HG03342 (cell line): Measurements from ENCODE around the gene AGBL1.

ENCODE experiments used
- ATAC-seq: cut with Tn5 transposase; IDR thresholded peaks from one replicate; pipeline ENCODE4 v1.9.1; 2021; ENCODE audit warnings: mild to moderate bottlenecking, moderate library complexity; ENCODE audit not compliant: unreplicated experiment

The AGBL1 gene

DNA sequence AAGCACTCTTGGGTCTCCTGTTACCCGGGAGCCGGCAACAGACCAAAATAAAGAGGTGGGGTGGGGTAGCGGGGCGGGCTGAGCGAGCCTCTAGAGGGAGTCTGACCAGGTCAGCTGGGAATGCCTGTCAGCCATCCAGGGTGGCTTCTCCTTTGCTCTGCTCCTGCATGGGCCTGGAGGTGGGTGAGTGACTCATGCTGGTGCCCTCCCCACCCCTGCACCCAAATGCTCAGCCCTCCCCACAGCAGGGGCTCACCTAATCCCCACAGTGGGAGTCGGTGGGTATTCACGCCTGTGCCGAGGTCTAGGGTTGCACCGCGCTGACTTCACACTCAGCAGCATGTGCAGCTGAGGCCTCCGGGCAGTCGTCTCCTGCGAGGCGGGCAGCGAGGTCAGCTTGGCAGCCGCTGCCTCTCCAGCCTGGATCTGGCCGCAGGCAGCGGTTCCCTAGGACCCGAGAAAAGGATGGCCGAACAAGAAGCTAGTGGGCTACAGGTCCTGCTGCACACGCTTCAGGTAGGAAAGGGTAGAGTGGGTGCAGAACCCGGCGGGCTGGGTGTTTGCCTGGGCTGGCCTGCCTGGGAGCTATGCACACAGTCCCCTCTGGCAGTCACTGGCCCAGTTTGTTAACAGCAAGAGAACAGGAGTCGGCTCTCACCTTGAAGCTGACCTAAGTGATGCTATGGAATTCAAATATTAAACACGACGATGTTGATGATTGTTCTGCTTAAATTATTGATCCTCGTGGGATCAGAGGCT lies at the start of gene AGBL1:
Gene AGBL1, plus strand, starts transcription at position 364 of the 759 bp plus-strand sequence.
- ATAC-seq, result no peak

DNA sequence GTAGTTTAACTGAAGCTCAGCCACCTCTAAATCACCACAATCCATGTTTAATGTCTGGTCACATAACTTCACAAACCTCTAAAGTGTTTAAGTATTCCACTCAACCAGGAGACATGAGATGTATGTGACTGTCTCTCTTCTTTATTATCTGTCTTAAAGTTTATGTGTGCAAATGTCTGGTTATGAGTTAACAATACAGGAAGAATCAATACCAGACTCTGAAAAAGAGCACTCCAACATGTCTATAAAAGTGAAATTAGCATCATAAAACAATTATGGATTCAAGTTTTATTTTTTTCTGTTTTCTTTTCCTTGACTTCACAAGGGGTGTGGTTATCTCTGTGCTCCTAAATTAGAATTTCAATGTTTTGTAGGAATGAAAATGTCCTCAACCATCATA lies 44.8 kb upstream of the AGBL1 start:
- no peak for ATAC-seq

DNA sequence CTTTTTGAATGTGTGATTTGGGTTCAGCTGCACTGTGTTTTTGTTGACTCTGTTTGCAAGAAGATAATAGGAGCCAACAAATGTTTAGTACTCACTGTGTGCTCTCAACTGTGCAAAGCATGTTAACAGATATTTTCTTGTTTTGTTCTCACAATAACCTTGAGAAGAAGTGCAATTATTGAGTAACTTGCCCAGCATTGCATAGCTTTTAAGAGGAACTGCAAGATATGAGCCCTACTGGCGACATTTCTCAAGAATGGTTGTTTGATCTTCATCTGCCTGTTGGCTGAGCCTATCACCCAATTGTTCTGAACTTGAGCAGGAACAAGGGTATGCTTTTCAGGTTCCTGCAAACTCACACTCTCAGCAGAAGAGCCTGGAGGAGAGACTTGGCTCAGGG lies 43.4 kb upstream of the AGBL1 start:
- ATAC-seq, result no peak

DNA sequence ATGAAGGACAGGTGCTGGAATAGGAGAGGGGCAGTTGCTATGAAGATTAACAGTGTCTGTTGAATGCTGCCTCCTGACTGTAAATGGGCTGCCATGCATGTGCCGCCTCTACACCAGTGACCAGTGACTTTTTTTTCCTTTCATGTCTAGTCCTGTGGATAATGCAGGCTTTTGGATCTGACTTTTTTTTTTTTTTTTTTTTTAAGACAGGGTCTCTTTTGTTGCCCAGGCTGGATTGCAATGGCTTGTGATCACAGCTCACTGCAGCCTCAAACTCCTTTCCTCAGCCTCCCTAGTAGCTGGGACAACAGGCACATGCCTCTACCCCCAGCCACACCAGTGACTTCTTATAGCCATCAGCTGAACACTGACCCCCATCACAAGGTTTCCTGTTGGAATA lies 41.2 kb upstream of the AGBL1 start:
- ATAC-seq, result no peak

DNA sequence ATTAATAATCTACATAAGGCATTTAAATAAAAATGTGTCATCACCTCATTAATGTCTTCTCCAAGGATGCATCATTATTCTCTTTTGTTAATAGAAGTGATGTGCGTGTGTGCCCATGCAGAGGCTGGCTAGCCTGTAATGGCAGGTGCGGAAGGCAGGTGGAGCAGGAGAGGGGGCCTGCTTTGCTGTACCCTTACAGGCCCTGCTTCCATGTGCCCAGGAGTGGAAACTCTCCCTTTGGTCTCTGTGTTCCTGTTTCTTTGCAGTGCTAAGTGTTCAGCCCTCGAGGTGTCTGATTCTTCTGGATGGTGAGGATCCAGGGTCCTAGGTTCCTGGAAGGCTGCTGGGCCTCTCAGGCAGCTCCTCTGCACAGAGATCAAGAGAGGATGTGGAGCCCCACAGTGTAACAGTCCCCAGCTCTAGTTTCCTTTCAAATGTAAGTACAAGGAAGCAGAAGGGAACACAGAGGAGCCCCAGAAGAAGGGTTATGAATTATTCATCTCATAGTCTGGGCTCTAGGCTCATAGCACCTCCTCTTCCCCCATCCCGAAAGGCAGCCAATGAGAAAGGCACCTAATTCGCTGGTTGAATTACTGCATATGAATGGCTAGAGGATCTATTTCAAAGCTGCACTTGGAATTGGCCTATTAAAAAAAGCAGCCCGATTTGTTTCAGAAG lies 39.2 kb upstream of the AGBL1 start:
- ATAC-seq, result no peak

DNA sequence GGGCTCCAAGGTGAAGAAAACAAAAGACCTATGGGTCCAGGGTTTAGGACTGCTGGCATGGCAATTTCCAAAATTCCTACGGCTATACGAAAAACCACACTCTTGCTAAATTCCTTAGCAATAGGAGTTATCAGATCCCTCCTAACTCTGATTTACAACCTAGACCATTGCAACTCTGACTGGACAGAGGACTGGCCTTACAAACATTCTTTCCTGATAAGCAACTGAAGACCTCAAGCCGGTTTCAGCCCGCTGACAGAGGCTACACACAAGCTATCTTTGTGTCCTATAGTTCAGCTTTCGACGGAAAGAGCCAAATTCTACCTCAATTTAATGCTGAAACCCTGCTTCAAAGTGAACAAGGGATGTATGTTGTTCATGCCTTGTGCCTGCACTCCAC lies 38.3 kb upstream of the AGBL1 start:
- ATAC-seq, result no peak

DNA sequence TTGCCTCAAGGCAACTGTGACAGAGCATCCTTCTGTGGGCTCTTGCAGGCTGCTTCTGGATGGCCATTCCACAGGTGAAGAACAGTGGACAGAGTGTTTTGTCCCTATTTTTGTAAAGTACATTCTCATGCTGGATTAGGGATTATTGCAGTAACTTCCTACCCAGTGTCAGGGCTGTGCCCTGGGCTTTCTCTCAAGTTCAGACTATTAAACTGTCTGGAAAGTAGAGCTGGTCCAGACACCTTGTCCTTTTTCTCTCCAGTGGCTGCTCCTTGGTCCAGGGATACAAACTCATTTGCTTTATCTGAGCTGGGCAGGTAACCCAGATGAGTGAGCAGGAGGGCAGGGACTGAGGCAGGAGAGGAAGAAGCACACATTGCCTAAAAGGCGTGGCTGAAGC lies 37.4 kb upstream of the AGBL1 start:
- no peak for ATAC-seq

DNA sequence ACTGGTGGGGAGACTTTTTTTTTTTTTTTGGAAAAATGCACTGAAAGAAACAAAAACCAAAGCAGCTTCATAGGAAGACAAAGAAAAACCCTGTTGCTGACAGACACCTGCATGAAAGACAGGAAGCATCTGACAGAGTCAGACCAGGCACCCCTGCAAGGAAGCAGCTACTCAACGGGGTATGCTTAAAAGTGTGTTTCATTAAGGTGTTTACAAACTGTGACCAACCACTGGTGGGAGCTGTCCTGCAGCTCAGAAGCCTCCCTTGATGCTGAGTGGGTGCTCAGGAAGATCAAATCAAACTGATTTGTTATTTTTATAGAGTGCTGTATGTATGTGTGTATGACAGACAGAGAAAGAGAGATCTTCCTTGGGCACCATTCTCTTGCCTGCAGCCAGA lies 34.7 kb upstream of the AGBL1 start:
- ATAC-seq, result no peak

DNA sequence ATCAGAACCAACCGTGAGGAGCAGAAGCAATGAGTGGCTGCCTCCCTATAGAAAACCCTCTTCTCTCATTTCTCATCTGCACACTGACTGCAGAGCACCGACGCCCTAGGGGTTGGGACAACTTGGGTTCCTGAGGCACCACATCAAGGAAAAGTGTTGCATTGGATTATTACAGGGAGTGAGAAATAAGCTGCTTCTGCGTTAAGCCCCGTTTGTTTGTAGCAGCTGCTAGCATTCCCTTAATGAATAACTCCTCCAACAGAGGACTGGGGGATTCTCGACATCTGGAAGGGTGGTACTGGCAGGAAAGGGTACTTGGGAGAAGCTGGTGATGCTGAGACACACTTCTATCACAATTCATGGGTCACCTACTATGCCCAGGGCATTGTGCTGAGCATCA lies 25.3 kb upstream of the AGBL1 start:
- ATAC-seq, result no peak

DNA sequence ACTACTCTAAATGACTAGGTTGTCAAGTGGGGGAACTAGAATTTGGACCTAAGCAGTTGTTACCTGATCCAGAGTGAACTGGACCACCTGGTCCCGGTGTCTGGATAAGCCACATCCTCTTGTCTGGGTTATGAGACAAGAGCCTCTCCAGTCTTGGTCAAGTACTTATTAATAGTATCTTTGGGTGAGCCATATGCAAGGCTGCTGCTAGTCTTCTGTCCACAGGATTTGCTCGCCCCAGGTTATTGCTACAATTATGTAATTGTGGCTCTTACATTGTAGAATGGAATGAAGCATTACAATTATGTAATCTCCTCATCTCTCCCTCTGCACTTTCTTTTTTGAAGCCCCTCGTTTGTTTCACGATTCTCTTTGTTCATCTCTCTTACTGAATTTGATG lies 24.0 kb upstream of the AGBL1 start:
- no peak for ATAC-seq

DNA sequence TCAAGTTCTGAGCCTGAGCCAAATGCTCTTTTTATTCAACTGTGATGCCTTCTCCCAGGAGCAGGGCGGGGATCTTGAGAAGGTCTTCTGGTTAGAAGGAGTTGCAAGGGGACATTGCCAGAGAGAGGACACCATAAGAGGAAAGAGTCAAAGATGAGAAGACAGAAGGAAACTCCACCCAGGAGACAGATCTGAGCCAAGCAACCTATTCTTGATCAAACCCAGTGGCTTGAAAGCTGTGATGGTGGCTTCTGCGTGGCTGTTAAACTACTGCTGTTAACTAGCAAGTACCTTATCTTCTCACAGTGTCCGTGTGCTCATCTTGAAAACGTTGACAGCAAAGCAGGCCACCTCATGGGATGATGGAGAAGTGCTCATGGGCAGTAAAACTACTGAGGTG lies 19.8 kb upstream of the AGBL1 start:
- ATAC-seq, result no peak

DNA sequence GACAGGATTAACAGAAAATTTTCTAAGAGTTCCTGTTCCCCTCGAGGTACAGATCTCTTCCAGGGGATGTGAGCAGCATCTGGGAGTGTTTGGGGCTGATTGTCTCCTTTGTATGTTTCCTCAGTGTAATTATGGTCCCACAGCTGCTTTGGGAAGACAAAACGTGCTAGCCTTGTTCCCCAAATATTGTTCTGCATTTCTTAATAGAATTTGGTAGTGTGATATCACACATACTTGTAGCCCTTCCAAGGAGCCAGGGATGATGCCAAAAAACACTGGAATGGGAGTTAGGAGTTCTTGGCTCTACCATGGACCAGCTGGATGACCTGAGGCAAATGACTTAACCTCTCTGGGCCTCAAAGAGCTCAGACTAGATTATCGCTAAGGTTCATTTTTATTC lies 19.0 kb upstream of the AGBL1 start:
- ATAC-seq, result no peak

DNA sequence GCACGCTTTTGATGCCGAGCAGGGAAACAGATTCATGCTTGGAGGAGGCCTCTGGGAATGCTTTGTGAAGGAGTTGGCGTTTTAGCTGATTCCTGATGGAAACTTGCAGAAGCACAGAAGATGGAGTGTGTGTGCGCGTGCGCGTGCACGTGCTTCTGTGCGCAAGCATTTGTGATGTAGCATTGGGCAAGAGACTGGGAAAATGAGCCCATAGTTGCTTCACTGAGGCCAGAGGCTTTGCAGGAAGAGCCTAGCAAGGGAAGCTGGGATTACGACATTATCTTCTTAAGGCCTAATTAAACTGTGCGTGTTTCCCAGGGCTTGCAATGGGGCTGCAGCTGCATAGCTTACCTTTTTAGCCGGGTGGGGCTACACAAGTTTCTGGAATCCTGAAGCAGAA lies 18.1 kb upstream of the AGBL1 start:
- no peak for ATAC-seq

DNA sequence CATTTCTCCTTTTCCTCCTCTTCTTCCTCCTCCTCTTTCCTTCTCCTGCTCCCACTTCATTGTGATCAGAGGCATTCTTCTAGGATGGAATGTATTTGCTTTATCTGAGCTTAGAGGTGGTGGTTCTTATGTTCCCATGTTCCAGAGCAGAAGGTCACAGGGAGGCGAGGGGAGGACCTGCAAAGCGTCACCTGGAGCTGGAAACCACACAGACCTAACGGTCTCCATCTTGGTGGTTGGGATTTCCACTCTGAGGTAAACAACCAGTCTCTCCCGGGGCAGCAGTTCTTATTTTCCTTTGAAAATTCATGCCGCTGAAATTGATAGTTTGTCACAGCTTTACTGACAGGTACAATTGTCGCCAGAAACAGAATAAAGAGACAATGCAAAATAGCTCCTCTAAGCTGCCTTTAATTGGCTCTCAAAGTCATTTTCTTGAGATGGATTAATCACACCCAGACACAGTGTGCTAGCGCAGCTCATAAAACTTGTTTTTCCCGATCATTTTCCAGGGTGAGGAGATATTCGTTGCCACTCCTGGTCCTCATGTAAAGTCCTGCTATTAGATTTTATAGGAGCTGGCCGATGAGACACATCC lies 16.9 kb upstream of the AGBL1 start:
- ATAC-seq, result no peak

DNA sequence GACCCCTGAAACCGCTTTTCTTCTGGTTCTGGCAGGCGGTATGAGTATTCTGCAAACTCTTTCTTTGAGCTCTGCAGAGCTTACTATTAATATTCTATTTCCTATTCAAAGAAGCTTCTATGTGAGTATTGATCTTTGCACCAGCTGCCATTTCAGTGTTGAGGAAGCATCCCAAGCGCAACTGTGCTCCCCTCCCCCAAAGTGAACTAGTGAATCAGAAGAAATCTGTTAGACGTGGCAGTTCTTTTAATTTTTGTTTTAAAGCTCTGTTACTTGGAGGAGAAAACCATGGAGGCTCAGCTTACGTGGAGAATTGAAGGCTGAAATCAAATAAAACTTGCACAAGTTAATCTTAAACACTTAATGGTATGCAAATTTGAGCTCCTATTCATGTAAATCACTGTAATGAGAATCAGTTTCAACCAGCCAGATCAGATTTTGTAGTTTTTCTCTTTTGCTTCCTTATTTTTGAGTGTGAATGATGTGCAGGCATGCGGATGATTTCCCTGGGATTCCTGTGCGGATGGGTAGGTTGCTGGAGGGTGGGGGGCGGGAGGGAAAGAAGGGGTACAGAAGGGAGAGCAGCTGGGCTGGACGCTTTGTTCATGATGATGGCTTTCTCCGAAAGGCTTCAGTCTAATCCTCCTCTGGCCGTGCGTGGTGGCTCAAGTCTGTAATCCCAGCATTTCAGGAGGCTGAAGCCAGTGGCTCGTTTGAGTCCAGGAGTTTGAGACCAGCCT lies 16.1 kb upstream of the AGBL1 start:
- no peak for ATAC-seq

DNA sequence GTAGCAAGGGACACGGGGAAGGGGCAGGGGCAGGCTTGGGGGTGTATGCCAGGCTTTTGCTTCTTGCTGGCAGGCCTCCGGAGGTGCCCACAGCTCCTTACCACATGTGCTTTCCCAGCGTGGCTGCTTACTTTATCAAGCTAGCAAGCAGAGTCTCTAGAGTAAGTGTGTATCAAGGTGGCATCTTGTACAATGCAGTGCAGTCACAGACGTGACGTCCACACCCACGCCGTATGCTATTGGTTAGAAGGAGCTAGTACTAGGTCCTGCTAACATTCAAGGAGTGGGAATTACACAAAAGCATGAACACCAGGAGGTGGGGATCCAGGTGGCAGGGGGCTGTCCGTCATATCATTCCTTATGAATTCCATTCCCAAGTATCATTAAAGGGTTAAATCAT lies 15.3 kb upstream of the AGBL1 start:
- ATAC-seq, result no peak

DNA sequence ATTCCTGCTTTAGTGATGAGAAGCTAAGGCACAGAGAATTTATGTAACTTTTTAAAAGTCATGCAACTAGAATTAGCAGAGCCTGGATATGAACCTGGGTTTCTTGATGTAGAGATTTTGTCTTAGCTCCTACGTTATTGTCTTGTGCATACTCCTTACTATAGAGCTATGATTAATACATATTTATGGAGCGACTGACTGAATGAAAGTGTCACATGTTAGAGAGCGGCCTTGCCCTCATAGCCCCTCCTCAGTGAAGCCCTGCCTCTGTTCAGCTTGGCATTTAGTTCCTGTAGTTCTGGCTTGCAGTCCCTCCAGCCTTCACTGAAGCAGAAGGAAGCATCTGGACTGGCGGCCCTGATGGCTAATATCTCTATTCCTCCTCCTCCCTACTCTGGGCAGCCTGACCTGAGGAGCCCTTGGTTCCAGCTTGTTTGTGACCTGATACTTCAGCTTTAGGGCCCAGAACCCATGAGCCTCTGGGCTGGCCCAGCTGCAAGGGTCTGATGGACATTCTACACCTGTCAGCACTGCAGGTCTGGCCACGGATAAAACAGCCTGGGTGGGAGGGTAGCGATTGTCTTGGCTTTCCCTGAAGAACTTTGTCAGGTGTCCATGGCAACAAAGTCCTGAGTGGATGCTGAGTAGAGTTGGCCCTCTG lies 13.4 kb upstream of the AGBL1 start:
- no peak for ATAC-seq

DNA sequence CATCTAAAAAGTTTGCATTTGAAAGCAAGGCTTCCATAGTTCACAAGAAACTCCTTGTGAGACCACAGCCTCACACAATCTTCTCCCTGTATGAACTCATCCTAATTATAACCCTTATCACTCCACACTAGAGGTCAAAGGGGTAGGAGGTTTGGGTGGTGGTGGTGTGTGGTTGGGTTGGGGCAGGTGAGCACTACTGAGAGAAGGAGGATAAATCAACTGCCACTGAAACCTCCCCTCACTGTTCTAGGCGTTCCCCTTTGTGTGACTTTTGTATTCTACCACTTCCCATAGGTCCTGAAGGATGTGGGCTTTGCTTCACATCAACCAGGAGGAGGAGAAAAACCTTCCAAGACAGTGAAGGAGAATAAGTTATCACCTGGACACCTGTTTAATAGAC lies 6.4 kb upstream of the AGBL1 start:
- ATAC-seq, result no peak

DNA sequence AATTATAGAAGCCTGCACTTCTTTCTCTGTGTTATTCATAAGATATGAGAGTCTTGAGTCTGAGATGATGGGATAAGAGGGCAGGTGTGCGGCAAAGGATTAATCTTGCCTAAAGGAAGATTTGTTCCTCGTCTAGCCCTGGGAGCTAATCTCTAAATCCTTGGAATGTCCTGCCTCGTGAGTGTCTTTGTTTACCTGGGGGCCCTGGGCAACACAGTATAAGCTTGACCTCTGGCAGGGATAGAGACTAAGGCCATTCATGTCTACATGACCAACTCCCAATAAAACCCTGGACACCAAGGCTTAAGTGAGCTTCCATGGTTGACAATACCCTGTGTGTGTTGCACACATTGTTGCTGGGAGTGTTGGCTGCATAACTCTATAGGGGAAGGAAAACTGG lies 3.2 kb upstream of the AGBL1 start:
- no peak for ATAC-seq

DNA sequence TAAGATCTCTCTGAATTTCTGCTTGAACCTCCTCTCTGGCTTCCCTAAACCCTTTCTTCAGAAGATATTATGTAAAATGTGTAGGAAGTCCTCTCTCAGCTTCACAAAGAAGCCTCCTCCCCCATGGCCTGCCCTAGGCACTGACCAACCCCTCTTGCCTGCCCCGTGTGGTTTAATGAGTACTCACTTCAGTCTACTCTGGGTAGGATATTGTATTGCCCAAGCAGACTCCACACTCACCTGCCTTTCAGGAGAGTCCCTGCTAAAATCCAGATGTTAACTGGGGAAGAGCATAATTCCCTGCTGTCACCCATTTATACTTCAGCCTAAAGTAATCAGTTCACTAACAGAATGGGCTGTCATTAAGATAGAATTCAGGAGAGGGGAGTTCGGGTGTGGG lies 2.6 kb upstream of the AGBL1 start:
- ATAC-seq, result no peak

DNA sequence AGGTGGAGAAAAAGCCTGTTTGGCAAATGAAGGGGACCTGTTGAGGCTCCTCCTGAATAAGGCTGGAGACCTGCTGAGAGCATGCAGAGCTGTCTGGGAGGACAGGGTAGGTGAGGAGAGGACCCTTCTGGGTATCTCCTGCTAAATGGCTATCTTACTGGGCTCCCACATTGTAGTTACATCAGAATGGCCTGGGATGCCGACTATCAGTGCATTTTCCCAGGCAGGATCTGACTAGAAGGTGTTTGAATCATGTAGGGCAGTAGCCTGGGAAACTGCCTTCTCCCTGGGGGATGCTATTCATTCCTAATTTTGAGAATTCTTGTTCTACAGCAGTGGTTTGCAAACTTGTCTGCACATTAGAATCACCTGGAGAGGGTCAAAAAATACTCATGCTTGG lies 631 bp downstream of the AGBL1 start:
- no peak for ATAC-seq
